Caco-2 (cell line): ENCODE measurements around the gene COL4A6. TPM values are rescaled to one million over a fixed set of nuclear protein-coding genes. Genes with fewer than 3 reads are reported as not detected.

Experiments used
- BruUV-seq: library from RNA; stranded (reverse); fragments of 400-500 nt; replicated peaks from 2 replicates; lab custom pipeline; 2021; lab: Mats Ljungman, UMichigan
- CTCF ChIA-PET: fragments of 300-600 bp; sonication (Branson Sonifier 250); formaldehyde crosslinking; loops from one replicate; lab custom pipeline; 2022; ENCODE audit warnings: antibody characterized with exemption; lab: Charles Lee
- POLR2A ChIA-PET: fragments of 300-600 bp; sonication (Branson Sonifier 250); formaldehyde crosslinking; loops from one replicate; lab custom pipeline; 2022; ENCODE audit warnings: antibody characterized with exemption; lab: Charles Lee
- DNase-seq, 2 experiments: peaks; one replicate each; pipeline versions ENCODE4 v3.0.0 to v3.0.0-alpha.2; 2020 to 2022
- H3K27me3 ChIP-seq: replicated peaks from 2 replicates; pipeline ENCODE4 v1.6.0; 2011; ENCODE audit warnings: low read length; ENCODE audit not compliant: control insufficient read depth, insufficient read depth
- H3K36me3 ChIP-seq: 2 replicates; pipeline ENCODE4 v1.5.1; 2011; ENCODE audit warnings: low read length; ENCODE audit not compliant: control insufficient read depth, insufficient read depth
- H3K4me1 ChIP-seq: fragments of 250-450 bp; sonication (Bioruptor Pico); 2 replicates; pipeline ENCODE4 v1.5.1; 2020; ENCODE audit warnings: mild to moderate bottlenecking
- H3K4me3 ChIP-seq: 2 replicates; pipeline ENCODE4 v1.5.1; 2011; ENCODE audit warnings: low read depth, mild to moderate bottlenecking, control low read depth, low read length
- H3K9me3 ChIP-seq: fragments of 250-450 bp; sonication (Bioruptor Pico); 2 replicates; pipeline ENCODE4 v1.5.1; 2020; ENCODE audit warnings: mild to moderate bottlenecking, moderate library complexity
- H3K27ac Mint-ChIP-seq: one replicate; pipeline ENCODE4 v1.8.0; 2022; ENCODE audit warnings: mixed read lengths; ENCODE audit not compliant: unreplicated experiment
- H3K27me3 Mint-ChIP-seq: one replicate; pipeline ENCODE4 v1.8.0; 2022; ENCODE audit warnings: mixed read lengths; ENCODE audit not compliant: insufficient read depth, unreplicated experiment
- H3K36me3 Mint-ChIP-seq: one replicate; pipeline ENCODE4 v1.8.0; 2022; ENCODE audit warnings: mild to moderate bottlenecking, mixed read lengths; ENCODE audit not compliant: insufficient read depth, unreplicated experiment
- H3K4me1 Mint-ChIP-seq: one replicate; pipeline ENCODE4 v1.8.0; 2022; ENCODE audit warnings: low read depth, mixed read lengths; ENCODE audit not compliant: unreplicated experiment
- H3K4me3 Mint-ChIP-seq: one replicate; pipeline ENCODE4 v1.8.0; 2022; ENCODE audit warnings: mild to moderate bottlenecking, moderate library complexity, mixed read lengths; ENCODE audit not compliant: unreplicated experiment
- H3K9me3 Mint-ChIP-seq: one replicate; pipeline ENCODE4 v1.8.0; 2022; ENCODE audit warnings: mixed read lengths; ENCODE audit not compliant: unreplicated experiment
- CTCF ChIP-seq, 2 experiments: fragments of 200-600 bp in 1 of 2; IDR thresholded peaks; 1 replicate in 1 of 2; 2 replicates in 1 of 2; pipeline versions ENCODE4 v1.5.1 to v1.8.0; 2011 to 2022; ENCODE audit warnings: antibody characterized with exemption in 1 of 2, control low read depth in 1 of 2, inconsistent platforms in 1 of 2, low read depth in 1 of 2, low read length in 1 of 2, mild to moderate bottlenecking in 1 of 2, moderate library complexity in 1 of 2; ENCODE audit not compliant: insufficient read depth in 1 of 2, severe bottlenecking in 1 of 2, unreplicated experiment in 1 of 2
- intact Hi-C: fragments of 100-400 bp; cut with micrococcal nuclease; formaldehyde crosslinking; loops from one replicate; pipeline ENCODE4 v1.10.0; 2022; ENCODE audit not compliant: unreplicated experiment
- total RNA-seq: library from RNA; stranded (reverse); gene quantifications from 2 replicates; pipeline ENCODE4 v1.2.3, GENCODE V29; 2022

COL4A6 gene
- total RNA-seq, 1 experiment from 2014 or later, result 16.0 TPM

- no peaks in the 10 kb centered on the region for H3K4me1 Mint-ChIP-seq
- intact Hi-C loops, result no loop called here
These were observed 152.9 kb downstream of the COL4A6 start for GRCh38 chrX:108285356-108285755.

GRCh38 chrX:108275732-108276131 is 162.5 kb downstream of the COL4A6 start:
- H3K4me3 Mint-ChIP-seq, result no peak overlapping the region
- H3K4me1 Mint-ChIP-seq, result no peaks in the 10 kb centered on the region
- POLR2A ChIA-PET, result no interaction called here
- H3K4me3 ChIP-seq, result no peak overlapping the region
- H3K27ac Mint-ChIP-seq, result no peak overlapping the region
- H3K4me1 ChIP-seq, result no peaks in the 10 kb centered on the region
- H3K9me3 Mint-ChIP-seq, result no peaks in the 10 kb centered on the region
- CTCF ChIA-PET, result no interaction called here
- H3K36me3 Mint-ChIP-seq, result no peaks in the 10 kb centered on the region
- no peaks in the 10 kb centered on the region for H3K27me3 ChIP-seq
- H3K27me3 Mint-ChIP-seq, result no peaks in the 10 kb centered on the region
- DNase-seq, result no peak
- H3K9me3 ChIP-seq, result no peaks in the 10 kb centered on the region
- H3K36me3 ChIP-seq, result no peaks in the 10 kb centered on the region
- TF ChIP-seq CTCF (IDR thresholded peaks at IDR 0.05; ENCODE audit: insufficient read depth in 1 of 2, low read depth in 1 of 2, low read length in 1 of 2, severe bottlenecking in 1 of 2, unreplicated experiment in 1 of 2), result no peak
- intact Hi-C loops, result no loop called here
- BruUV-seq, result no TSS peak

More at GRCh38 chrX:108285356-108285755, 152.9 kb downstream of the COL4A6 start:
- Histone ChIP-seq H3K27me3 (no peaks in the 10 kb centered on the region), H3K36me3 (no peaks in the 10 kb centered on the region), H3K9me3 (no peaks in the 10 kb centered on the region), H3K4me1 (no peaks in the 10 kb centered on the region), H3K4me3 (no peak overlapping the region)
- no peak overlapping the region for H3K27ac Mint-ChIP-seq
- no peaks in the 10 kb centered on the region for H3K27me3 Mint-ChIP-seq
- no peak for TF ChIP-seq CTCF (IDR thresholded peaks at IDR 0.05; ENCODE audit: insufficient read depth in 1 of 2, low read depth in 1 of 2, low read length in 1 of 2, severe bottlenecking in 1 of 2, unreplicated experiment in 1 of 2)
- POLR2A ChIA-PET, result no interaction called here
- H3K9me3 Mint-ChIP-seq, result no peaks in the 10 kb centered on the region
- CTCF ChIA-PET, result no interaction called here
- no peak overlapping the region for H3K4me3 Mint-ChIP-seq
- DNase-seq, result no peak
- no peaks in the 10 kb centered on the region for H3K36me3 Mint-ChIP-seq
- BruUV-seq, result no TSS peak

GRCh38 chrX:108271397-108271787 is 166.8 kb downstream of the COL4A6 start:
- Histone ChIP-seq H3K36me3 (no peaks in the 10 kb centered on the region), H3K4me1 (no peaks in the 10 kb centered on the region), H3K27me3 (no peaks in the 10 kb centered on the region), H3K4me3 (no peak overlapping the region), H3K9me3 (no peaks in the 10 kb centered on the region)
- H3K36me3 Mint-ChIP-seq, result no peaks in the 10 kb centered on the region
- no peak for TF ChIP-seq CTCF (IDR thresholded peaks at IDR 0.05; ENCODE audit: insufficient read depth in 1 of 2, low read depth in 1 of 2, low read length in 1 of 2, severe bottlenecking in 1 of 2, unreplicated experiment in 1 of 2)
- no peaks in the 10 kb centered on the region for H3K4me1 Mint-ChIP-seq
- CTCF ChIA-PET, result no interaction called here
- intact Hi-C loops, result no loop called here
- no peaks in the 10 kb centered on the region for H3K9me3 Mint-ChIP-seq
- no peak for DNase-seq
- BruUV-seq, result no TSS peak
- POLR2A ChIA-PET, result no interaction called here
- H3K4me3 Mint-ChIP-seq, result no peak overlapping the region
- no peaks in the 10 kb centered on the region for H3K27me3 Mint-ChIP-seq
- no peak overlapping the region for H3K27ac Mint-ChIP-seq
